Lower leg skin (tissue), 3 donors: Measurements from ENCODE around the gene FRY.

Experiments
- POLR2A ChIP-seq, 2 donors: fragments of 450-650 bp; IDR thresholded peaks; one replicate each; pipeline ENCODE4 v1.6.1; 2016 to 2017; ENCODE audit warnings: antibody characterized with exemption in 2 of 2, mild to moderate bottlenecking in 1 of 2, moderate library complexity in 1 of 2
- TF ChIP-seq, protein P1 (sequence below), 3 donors: fragments of 450-650 bp; IDR thresholded peaks; one replicate each; pipeline ENCODE4 v1.5.1; 2016; ENCODE audit warnings: antibody characterized with exemption in 3 of 3, mild to moderate bottlenecking in 3 of 3, moderate library complexity in 2 of 3

DNA sequence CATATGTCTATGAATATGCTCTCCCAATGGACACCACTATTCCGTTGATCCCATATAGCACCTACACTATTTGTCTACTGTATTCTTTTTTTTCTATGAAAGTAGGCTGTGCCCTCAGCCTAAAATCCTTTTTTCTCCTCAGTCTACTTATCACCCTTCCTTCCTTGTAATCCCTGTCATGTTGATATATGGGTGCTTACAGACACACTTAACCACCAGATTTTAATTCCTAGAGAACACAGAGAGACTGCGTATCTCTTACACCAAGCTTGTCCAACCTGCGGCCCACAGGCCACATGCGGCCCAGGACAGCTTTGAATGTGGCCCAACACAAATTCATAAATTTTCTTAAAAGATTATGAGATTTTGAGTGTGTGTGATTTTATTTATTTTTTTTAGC is 182.5 kb downstream of the FRY start:
- TF ChIP-seq, protein P1, sequence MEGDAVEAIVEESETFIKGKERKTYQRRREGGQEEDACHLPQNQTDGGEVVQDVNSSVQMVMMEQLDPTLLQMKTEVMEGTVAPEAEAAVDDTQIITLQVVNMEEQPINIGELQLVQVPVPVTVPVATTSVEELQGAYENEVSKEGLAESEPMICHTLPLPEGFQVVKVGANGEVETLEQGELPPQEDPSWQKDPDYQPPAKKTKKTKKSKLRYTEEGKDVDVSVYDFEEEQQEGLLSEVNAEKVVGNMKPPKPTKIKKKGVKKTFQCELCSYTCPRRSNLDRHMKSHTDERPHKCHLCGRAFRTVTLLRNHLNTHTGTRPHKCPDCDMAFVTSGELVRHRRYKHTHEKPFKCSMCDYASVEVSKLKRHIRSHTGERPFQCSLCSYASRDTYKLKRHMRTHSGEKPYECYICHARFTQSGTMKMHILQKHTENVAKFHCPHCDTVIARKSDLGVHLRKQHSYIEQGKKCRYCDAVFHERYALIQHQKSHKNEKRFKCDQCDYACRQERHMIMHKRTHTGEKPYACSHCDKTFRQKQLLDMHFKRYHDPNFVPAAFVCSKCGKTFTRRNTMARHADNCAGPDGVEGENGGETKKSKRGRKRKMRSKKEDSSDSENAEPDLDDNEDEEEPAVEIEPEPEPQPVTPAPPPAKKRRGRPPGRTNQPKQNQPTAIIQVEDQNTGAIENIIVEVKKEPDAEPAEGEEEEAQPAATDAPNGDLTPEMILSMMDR (IDR thresholded peaks at IDR 0.05): no peak
- TF ChIP-seq POLR2A (IDR thresholded peaks at IDR 0.05): no peak
